ENCODE results near the gene PFN1.

- TF ChIP-seq EZH2phosphoT487 (IDR thresholded peaks at IDR 0.05; ENCODE audit: insufficient read depth, low read depth) (no peak), EZH2 (IDR thresholded peaks at IDR 0.05; ENCODE audit: insufficient read depth, poor library complexity, severe bottlenecking) (no peak)
These were observed 24.4 kb upstream of the PFN1 start for GRCh38 chr17:4972752-4973151.
